GM12891 (cell line): ENCODE data around the gene APOB.

Source experiments
- DNase-seq: peaks from one replicate; pipeline ENCODE4 v3.0.0; 2011; ENCODE audit warnings: low spot score; ENCODE audit not compliant: insufficient read length
- FAIRE-seq: peaks from 2 replicates; lab custom pipeline; 2011; peaks lifted over from hg19 to GRCh38; lab: Jason Lieb, UNC
- PAX5 ChIP-seq: IDR thresholded peaks from 2 replicates; pipeline ENCODE4 v1.6.1; 2011; ENCODE audit warnings: low read length, moderate library complexity, mild to moderate bottlenecking; ENCODE audit not compliant: insufficient read depth, severe bottlenecking
- POLR2A ChIP-seq: IDR thresholded peaks from 2 replicates; pipeline ENCODE4 v1.6.1; 2011; ENCODE audit warnings: low read depth, low read length, control low read depth
- POLR2AphosphoS5 ChIP-seq: IDR thresholded peaks from 2 replicates; pipeline ENCODE4 v1.6.1; 2011; ENCODE audit warnings: low read depth, low read length, control low read depth
- POU2F2 ChIP-seq: IDR thresholded peaks from 2 replicates; pipeline ENCODE4 v1.6.1; 2011; ENCODE audit warnings: low read depth, mild to moderate bottlenecking, control low read depth, low read length, moderate library complexity
- SPI1 ChIP-seq: IDR thresholded peaks from 2 replicates; pipeline ENCODE4 v1.6.1; 2011; ENCODE audit warnings: low read depth, low read length, control low read depth
- TAF1 ChIP-seq: IDR thresholded peaks from 2 replicates; pipeline ENCODE4 v1.6.1; 2011; ENCODE audit warnings: low read depth, low read length, control low read depth

The APOB gene

DNA sequence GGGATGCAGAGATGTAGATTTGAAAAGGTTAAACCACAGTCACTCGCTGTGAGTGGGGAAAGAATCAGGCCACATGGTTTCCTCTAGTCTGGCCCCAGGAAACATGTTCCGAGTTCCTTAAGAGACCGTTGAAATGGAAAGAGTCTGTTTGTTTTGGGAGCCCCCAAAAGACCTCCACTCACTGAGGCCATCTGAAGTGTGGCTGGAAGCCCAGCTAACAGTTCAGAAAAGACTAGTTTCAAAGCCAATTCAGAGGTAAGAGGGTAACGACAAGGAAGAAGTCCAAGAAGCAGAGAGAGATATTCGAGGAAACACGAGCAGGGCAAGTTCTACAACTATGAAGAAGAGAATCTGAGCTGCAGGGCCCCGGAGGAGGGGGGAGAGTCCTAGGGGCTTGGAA, 61.0 kb downstream of the APOB start:
- TF ChIP-seq TAF1 (no peak), PAX5 (no peak), POU2F2 (no peak), POLR2AphosphoS5 (no peak), POLR2A (no peak), SPI1 (no peak)
- no peak for DNase-seq
- no peak for FAIRE-seq

DNA sequence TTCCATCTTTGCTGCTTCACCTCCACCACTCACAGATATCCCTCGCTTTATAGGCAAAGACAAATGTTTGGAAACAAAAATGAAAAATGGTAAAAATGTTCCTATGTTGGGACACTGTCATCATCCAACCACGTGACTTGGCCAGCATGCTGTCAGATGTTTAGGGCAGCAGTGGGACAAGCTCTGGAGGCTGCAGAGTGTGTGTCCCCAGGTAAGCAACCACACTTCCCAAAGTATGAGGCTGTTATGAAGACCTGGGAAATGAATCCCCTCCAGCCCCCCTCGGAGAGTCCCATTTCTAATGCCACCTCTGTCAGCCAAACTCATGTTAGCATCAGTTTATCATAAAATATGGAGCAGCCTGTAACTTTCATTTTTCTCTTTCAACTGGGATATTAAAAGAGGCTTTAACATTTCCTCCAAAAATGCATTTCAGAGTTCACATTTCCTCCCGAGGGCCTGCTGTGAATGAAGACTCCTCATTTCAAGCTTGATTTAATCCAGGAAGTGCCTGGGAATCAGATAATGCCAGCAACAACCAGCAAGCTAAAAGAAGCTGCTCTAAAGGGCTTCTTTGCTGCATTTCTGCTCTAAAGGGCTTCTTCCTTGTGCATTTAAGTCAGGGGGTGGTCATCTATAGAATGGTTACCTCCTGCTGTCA, 66.2 kb downstream of the APOB start:
- no peak for DNase-seq
- TF ChIP-seq POLR2AphosphoS5 (no peak), PAX5 (no peak), POU2F2 (no peak), POLR2A (no peak), SPI1 (no peak), TAF1 (no peak)
- FAIRE-seq: no peak

DNA sequence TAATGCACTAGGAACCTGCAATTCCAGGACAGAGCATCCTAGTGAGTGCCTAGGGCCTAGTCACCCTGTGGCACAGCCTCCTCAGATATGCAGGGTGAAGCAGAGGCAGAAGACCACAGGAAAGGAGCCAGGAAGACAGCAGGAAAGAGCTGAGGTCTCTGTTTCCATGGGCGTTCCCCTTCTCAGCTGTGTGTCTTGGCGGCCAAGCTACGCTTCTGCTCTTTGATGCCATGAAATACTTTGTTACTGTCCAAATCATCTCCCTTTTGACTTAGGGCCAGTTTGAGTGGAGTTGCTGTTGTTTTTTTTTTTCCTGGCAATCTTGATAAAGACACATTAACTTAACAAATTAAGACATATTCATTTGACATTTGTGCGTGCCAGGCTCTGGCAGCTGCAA, 67.3 kb downstream of the APOB start:
- TF ChIP-seq TAF1: no peak
- TF ChIP-seq POLR2AphosphoS5: no peak
- TF ChIP-seq POLR2A: no peak
- TF ChIP-seq POU2F2: no peak
- TF ChIP-seq PAX5: no peak
- TF ChIP-seq SPI1: no peak
- FAIRE-seq: no peak
- no peak for DNase-seq

DNA sequence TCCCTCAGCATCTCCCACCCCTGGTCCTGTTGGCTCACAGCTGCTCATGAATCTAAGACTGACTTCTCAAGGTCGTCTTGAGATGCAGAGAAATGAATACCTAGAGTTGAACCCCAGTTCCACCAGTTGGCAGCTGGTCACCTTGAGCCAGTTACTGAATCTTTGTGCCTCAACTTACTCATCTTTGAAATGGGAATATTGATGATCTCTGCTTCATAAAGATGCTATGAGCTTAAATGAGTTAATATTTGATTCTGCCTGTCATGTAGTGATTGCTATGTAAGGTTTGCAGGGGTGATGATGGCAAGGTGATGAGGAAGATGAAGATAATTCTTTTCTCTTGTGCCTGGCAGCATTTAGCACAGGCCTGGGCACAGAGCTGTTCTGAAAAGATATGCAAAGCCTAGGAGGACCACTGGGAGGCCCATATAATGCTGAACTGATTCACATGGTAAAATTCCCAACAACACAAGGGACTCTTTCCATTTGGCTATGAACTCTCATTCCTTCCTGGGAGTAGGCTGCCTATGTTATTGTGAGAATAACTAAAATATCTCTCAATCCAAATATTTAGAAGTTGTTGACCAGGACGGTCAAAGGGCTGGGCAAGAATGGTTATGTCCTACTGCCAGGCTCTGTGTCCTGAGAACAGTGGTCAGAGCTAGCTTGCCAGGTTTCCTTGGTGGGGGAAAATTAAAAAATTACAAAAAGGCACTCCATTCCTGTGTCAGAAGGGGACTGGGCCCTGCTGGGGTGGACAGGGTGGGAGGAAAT, 70.9 kb downstream of the APOB start:
- DNase-seq (no peak), FAIRE-seq (no peak)
- TF ChIP-seq POU2F2 (no peak), PAX5 (no peak), POLR2A (no peak), SPI1 (no peak), TAF1 (no peak), POLR2AphosphoS5 (no peak)

DNA sequence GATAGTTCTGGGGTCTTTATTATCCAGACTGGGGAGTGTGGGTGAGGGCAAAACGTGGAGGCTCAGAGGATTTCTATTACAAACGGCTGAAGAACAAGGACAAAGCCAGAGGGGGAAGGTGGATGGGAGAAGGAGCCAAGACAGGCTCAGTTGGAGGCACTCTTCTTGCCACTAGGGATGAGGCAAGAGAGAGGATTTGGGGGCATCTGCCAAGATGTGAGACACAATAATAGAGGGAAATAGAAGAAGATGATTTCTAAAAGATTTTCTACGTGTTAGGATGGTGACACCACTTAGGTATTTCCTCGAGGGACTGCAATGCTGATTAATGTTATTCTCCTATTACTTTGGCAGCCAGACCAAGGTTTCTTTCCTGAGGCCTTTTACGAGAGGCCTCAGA, 71.8 kb downstream of the APOB start:
- no peak for TF ChIP-seq TAF1
- no peak for TF ChIP-seq POLR2A
- no peak for TF ChIP-seq PAX5
- TF ChIP-seq SPI1: no peak
- no peak for TF ChIP-seq POLR2AphosphoS5
- TF ChIP-seq POU2F2: no peak
- FAIRE-seq (no peak), DNase-seq (no peak)

DNA sequence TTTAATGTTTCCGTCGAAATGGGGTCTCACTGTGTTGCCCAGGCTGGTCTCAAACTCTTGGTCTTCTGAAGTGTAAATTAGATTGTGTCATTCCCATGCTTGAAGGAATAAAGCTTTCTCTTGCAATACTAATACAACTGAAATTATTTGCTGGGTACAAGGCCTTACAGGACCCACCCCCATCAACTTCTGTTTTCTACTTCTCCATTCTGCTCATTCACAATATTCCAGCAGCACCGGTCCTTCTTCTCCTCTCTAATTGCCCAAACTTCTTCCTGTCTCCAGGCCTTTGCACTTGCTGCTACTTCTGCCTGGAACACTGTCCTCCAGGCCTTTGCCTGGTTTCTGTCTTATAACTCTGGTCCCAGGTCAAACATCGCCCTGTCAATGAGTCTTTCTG, 73.8 kb downstream of the APOB start:
- TF ChIP-seq POU2F2: no peak
- no peak for TF ChIP-seq POLR2A
- TF ChIP-seq TAF1: no peak
- no peak for TF ChIP-seq PAX5
- DNase-seq (no peak), FAIRE-seq (no peak)

DNA sequence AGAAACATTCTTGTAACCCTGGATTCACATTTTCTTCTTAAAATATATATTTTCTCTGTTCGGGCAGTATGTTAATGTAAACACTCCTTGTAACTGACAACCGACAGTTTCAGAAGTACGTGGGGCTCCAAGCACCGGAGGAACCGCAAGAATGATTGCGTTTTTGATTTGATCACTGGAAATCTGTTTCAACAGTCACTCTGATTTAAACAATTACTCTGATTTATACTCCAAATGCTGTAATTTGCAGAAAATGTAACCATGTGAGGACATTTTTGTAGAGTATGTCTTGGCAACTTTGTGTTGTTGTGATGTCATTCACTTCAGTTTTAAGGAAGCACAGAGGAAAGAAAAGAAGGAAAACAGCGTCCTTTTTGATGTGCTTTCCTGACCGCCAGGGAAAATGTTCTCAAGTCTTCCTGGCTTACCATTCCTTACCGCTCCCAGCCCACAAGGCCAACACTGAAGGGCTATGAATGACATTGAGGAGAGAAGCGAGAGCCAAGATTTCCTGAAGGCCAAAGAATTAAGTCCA, 77.7 kb downstream of the APOB start:
- no peak for DNase-seq
- no peak for FAIRE-seq
- TF ChIP-seq POU2F2 (no peak), SPI1 (no peak), POLR2A (no peak), TAF1 (no peak), POLR2AphosphoS5 (no peak), PAX5 (no peak)

DNA sequence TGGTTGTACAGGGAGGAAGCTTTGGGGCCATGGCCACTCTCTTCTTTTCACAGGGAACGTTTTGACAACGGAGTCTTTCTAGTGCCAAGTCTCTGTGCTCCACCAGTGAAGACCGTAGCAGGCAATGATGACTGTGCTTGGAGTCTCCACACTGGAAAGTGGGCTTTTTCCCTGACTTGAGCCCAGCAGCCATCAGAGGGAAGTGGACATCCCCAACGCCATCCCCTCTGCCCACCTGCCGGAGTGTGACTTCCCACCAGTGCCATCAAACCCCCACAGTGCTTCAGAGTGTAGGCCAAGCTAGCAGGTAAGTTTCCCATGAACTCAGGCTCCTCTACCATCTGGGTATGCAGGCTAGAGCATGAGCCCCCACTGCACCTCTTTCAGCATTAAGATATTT, 78.7 kb downstream of the APOB start:
- no peak for DNase-seq
- no peak for FAIRE-seq
- TF ChIP-seq POLR2A: no peak
- TF ChIP-seq POU2F2: no peak
- no peak for TF ChIP-seq TAF1
- no peak for TF ChIP-seq POLR2AphosphoS5
- no peak for TF ChIP-seq PAX5
- TF ChIP-seq SPI1: no peak

DNA sequence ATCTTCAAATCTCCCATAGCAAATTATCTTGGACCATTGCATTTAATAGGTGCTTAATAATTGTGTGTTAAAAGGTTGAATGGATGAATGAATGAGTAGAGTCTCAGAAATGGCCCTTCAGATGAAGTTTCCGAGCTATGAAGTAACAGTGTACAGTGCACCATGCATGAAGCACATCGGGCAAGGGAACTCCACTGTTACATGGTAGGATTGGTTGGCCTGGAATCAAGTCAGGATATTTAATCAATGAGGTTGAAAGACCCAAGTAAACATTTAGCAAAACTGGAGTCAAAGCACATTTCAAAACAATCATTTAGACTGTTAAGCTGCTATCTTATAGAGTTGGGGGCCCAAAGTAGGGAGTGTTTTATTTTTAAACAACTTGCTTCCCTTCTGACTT, 80.0 kb downstream of the APOB start:
- no peak for TF ChIP-seq POU2F2
- no peak for TF ChIP-seq TAF1
- TF ChIP-seq PAX5: no peak
- no peak for TF ChIP-seq POLR2AphosphoS5
- no peak for TF ChIP-seq POLR2A
- no peak for TF ChIP-seq SPI1
- FAIRE-seq: no peak
- DNase-seq: no peak
